SK-N-SH treated with all-trans-retinoic acid at 6 μM for 48 hours (cell line): ENCODE data around the gene UCK1.

Experiments used
- ARNTL ChIP-seq: fragments of 450-650 bp; formaldehyde crosslinking; IDR thresholded peaks from 2 replicates; pipeline ENCODE4 v1.5.0; 2020; ENCODE audit warnings: low read depth, mild to moderate bottlenecking, moderate library complexity, borderline replicate concordance
- CSDC2 ChIP-seq: fragments of 250-450 bp; sonication (Bioruptor Pico); IDR thresholded peaks from 2 replicates; pipeline ENCODE4 v1.5.0; 2020; ENCODE audit warnings: mild to moderate bottlenecking, moderate library complexity
- CSRNP3 ChIP-seq: fragments of 250-450 bp; sonication (Bioruptor Pico); IDR thresholded peaks from 2 replicates; pipeline ENCODE4 v1.5.1; 2021; ENCODE audit warnings: mild to moderate bottlenecking, moderate library complexity
- ESRRG ChIP-seq: fragments of 250-450 bp; sonication (Bioruptor Pico); IDR thresholded peaks from 2 replicates; pipeline ENCODE4 v1.6.1; 2021; ENCODE audit warnings: mild to moderate bottlenecking
- GLIS3 ChIP-seq: fragments of 250-450 bp; sonication (Bioruptor Pico); IDR thresholded peaks from 2 replicates; pipeline ENCODE4 v1.5.0; 2020; ENCODE audit warnings: mild to moderate bottlenecking, moderate library complexity
- PATZ1 ChIP-seq: fragments of 250-450 bp; sonication (Bioruptor Pico); IDR thresholded peaks from 2 replicates; pipeline ENCODE4 v1.8.0; 2020; ENCODE audit warnings: mild to moderate bottlenecking, moderate library complexity, borderline replicate concordance
- RARB ChIP-seq: fragments of 250-450 bp; sonication (Bioruptor Pico); IDR thresholded peaks from 2 replicates; pipeline ENCODE4 v1.8.0; 2021; ENCODE audit warnings: mild to moderate bottlenecking, moderate library complexity
- SNAI2 ChIP-seq: fragments of 250-450 bp; sonication (Bioruptor Pico); IDR thresholded peaks from 2 replicates; pipeline ENCODE4 v1.5.0; 2020; ENCODE audit warnings: mild to moderate bottlenecking, moderate library complexity
- TSHZ2 ChIP-seq: fragments of 250-450 bp; sonication (Bioruptor Pico); IDR thresholded peaks from 2 replicates; pipeline ENCODE4 v1.5.0; 2020; ENCODE audit warnings: mild to moderate bottlenecking, moderate library complexity
- ZC3H10 ChIP-seq: fragments of 250-450 bp; sonication (Bioruptor Pico); IDR thresholded peaks from 2 replicates; pipeline ENCODE4 v1.5.1; 2021; ENCODE audit warnings: mild to moderate bottlenecking, moderate library complexity
- ZFP3 ChIP-seq: fragments of 250-450 bp; sonication (Bioruptor Pico); IDR thresholded peaks from 2 replicates; pipeline ENCODE4 v1.5.0; 2020; ENCODE audit warnings: mild to moderate bottlenecking, moderate library complexity
- ZFP30 ChIP-seq: fragments of 450-650 bp; formaldehyde crosslinking; IDR thresholded peaks from 2 replicates; pipeline ENCODE4 v1.5.0; 2022; ENCODE audit warnings: mild to moderate bottlenecking, moderate library complexity
- ZNF8 ChIP-seq: fragments of 450-650 bp; formaldehyde crosslinking; IDR thresholded peaks from 2 replicates; pipeline ENCODE4 v1.5.0; 2020; ENCODE audit warnings: mild to moderate bottlenecking, moderate library complexity

DNA sequence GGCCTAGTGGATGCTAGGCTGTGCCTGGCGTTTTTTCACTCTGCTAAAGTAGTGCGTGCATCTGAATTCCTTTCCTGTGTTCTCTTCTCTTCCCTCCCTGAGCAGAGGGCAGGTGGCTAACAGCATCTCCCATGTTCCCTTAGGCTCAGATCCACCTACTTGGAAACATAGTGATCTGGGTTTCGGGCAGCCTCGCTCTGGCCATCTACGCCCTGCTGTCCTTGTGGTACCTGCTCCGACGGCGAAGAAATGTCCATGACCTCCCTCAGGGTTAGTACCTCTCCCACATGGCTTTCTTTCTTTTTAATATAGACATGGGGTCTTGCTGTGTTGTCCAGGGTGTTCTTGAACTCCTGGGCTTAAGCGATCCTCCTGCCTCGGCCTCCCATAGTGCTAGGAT lies 9.9 kb downstream of the UCK1 start:
- TF ChIP-seq GLIS3 (CRISPR knock-in tag) (no peak), ZC3H10 (CRISPR knock-in tag) (no peak), ESRRG (CRISPR knock-in tag) (no peak), CSDC2 (no peak), PATZ1 (CRISPR knock-in tag) (no peak), ARNTL (CRISPR knock-in tag) (no peak), RARB (CRISPR knock-in tag) (no peak), ZFP3 (CRISPR knock-in tag) (no peak), TSHZ2 (no peak), ZNF8 (no peak), ZFP30 (CRISPR knock-in tag) (no peak), SNAI2 (CRISPR knock-in tag) (no peak), CSRNP3 (CRISPR knock-in tag) (no peak)
